Gastrocnemius medialis (tissue), 4 donors: ENCODE results near the gene PBX1.

ENCODE experiments used
- POLR2A ChIP-seq, 2 donors: fragments of 450-650 bp; IDR thresholded peaks; one replicate each; pipeline ENCODE4 v1.6.1; 2017; ENCODE audit warnings: antibody characterized with exemption in 2 of 2, mild to moderate bottlenecking in 2 of 2, moderate library complexity in 2 of 2
- TF ChIP-seq, protein P1 (sequence below), 5 experiments: fragments of 450-650 bp in 3 of 5; fragments of 200-600 bp in 2 of 5; sonication (generic) in 2 of 5; IDR thresholded peaks in 4 of 5; conservative IDR thresholded peaks in 1 of 5; 1 replicate in 4 of 5; 2 replicates in 1 of 5; pipeline ENCODE4 v1.5.1; 2016 to 2019; ENCODE audit warnings: antibody characterized with exemption in 5 of 5, mild to moderate bottlenecking in 3 of 5, moderate library complexity in 3 of 5

DNA sequence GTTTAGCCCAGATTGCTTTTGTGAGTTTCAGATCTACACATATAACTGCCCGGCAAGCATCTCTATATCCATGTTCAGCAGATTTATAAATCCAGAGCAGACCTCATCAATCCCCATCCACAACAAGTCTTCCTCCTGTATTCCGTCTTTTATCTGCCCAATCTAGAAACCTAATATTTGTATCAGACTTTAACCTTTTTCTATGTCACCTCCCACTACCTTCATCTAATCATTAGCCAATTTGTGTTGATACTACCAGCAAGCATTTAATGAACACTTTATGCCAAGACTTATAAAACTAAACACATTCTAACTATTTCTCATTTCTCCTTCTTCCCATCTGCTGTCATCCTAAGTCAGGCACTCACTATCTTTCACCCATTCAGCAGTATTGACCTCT, 135.5 kb downstream of the PBX1 start:
- TF ChIP-seq, protein P1, sequence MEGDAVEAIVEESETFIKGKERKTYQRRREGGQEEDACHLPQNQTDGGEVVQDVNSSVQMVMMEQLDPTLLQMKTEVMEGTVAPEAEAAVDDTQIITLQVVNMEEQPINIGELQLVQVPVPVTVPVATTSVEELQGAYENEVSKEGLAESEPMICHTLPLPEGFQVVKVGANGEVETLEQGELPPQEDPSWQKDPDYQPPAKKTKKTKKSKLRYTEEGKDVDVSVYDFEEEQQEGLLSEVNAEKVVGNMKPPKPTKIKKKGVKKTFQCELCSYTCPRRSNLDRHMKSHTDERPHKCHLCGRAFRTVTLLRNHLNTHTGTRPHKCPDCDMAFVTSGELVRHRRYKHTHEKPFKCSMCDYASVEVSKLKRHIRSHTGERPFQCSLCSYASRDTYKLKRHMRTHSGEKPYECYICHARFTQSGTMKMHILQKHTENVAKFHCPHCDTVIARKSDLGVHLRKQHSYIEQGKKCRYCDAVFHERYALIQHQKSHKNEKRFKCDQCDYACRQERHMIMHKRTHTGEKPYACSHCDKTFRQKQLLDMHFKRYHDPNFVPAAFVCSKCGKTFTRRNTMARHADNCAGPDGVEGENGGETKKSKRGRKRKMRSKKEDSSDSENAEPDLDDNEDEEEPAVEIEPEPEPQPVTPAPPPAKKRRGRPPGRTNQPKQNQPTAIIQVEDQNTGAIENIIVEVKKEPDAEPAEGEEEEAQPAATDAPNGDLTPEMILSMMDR (IDR thresholded peaks at IDR 0.05 in 4 of 5, conservative IDR thresholded peaks at IDR 0.05 in 1 of 5), result no peak
- no peak for TF ChIP-seq POLR2A (IDR thresholded peaks at IDR 0.05)
